UCSD-AML1 (cell line): ENCODE measurements around the gene NDST3.

Experiments
- DNase-seq: peaks from one replicate; lab custom pipeline; 2025; ENCODE audit not compliant: unreplicated experiment; lab: John Stamatoyannopoulos, UW

NDST3 gene

GRCh38 chr4:118077767-118078105 lies 43.5 kb downstream of the NDST3 start:
- DNase-seq, result no peak

GRCh38 chr4:118081434-118081833 lies 47.1 kb downstream of the NDST3 start:
- DNase-seq, result no peak

- no peak for DNase-seq
These were observed 47.9 kb downstream of the NDST3 start for GRCh38 chr4:118082182-118082581.

GRCh38 chr4:118085700-118086099 lies 51.4 kb downstream of the NDST3 start:
- no peak for DNase-seq

- DNase-seq, result no peak
These were observed 52.1 kb downstream of the NDST3 start for GRCh38 chr4:118086344-118086743.

- DNase-seq, result no peak
These were observed 53.1 kb downstream of the NDST3 start for GRCh38 chr4:118087366-118087765.

GRCh38 chr4:118099106-118099505 lies 64.8 kb downstream of the NDST3 start:
- DNase-seq, result no peak

- no peak for DNase-seq
These were observed 67.9 kb downstream of the NDST3 start for GRCh38 chr4:118102195-118102594.

- DNase-seq, result no peak
These were observed 78.1 kb downstream of the NDST3 start for GRCh38 chr4:118112117-118113046.

- no peak for DNase-seq
These were observed 78.9 kb downstream of the NDST3 start for GRCh38 chr4:118113220-118113619.

- no peak for DNase-seq
These were observed 80.4 kb downstream of the NDST3 start for GRCh38 chr4:118114720-118115119.

- DNase-seq, result no peak
These were observed 86.0 kb downstream of the NDST3 start for GRCh38 chr4:118120120-118120760.

- no peak for DNase-seq
These were observed 90.7 kb downstream of the NDST3 start for GRCh38 chr4:118124997-118125396.

- no peak for DNase-seq
These were observed 105.0 kb downstream of the NDST3 start for GRCh38 chr4:118139241-118139640.

- DNase-seq, result no peak
These were observed 107.0 kb downstream of the NDST3 start for GRCh38 chr4:118141240-118141639.

GRCh38 chr4:118154649-118155048 lies 120.4 kb downstream of the NDST3 start:
- no peak for DNase-seq

- DNase-seq, result no peak
These were observed 121.2 kb downstream of the NDST3 start for GRCh38 chr4:118155516-118155915.

GRCh38 chr4:118158763-118159375 lies 124.6 kb downstream of the NDST3 start:
- DNase-seq, result no peak

GRCh38 chr4:118167306-118167705 lies 133.0 kb downstream of the NDST3 start:
- DNase-seq, result no peak

GRCh38 chr4:118171381-118171780 lies 137.1 kb downstream of the NDST3 start:
- DNase-seq, result no peak

- no peak for DNase-seq
These were observed 138.8 kb downstream of the NDST3 start for GRCh38 chr4:118173126-118173525.
